ENCODE measurements around the gene PPME1. TPM values are rescaled to one million over a fixed set of nuclear protein-coding genes. Genes with fewer than 3 reads are reported as not detected.

The PPME1 gene
- total RNA-seq, 4 donors from 2014 or later, result 17.1 to 71.0 (median 29.7) TPM

DNA sequence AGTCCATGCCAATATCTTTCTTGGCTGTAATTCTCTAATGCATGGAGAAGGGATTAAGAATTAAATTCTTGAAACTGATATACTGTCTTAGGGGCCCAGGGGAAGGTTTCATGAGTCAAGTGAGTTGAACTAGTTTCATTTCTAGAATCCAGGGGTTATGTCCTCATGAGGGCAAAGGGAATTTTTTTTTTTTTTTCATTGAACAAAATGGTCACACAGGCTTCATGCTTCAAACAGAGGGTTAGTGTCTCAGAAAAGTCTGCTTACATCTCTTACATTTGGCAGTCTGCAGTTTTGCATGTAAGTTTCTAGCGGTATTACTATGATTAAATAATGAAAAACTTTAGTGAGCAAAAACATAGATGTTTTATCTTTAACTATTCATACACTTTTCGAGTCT, 32.9 kb downstream of the PPME1 start:
- Histone ChIP-seq H3K27me3 (no peaks in the 10 kb centered on the region), H3K27ac (no peak overlapping the region), H3K4me1 (no peaks in the 10 kb centered on the region), H3K36me3 (peaks cover 0 to 24% (median 0%) of the 10 kb centered on the region in 3 donors), H3K4me3 (no peak overlapping the region), H3K9me3 (no peaks in the 10 kb centered on the region)
- DNase-seq, result no peak
- TF ChIP-seq, protein P1, sequence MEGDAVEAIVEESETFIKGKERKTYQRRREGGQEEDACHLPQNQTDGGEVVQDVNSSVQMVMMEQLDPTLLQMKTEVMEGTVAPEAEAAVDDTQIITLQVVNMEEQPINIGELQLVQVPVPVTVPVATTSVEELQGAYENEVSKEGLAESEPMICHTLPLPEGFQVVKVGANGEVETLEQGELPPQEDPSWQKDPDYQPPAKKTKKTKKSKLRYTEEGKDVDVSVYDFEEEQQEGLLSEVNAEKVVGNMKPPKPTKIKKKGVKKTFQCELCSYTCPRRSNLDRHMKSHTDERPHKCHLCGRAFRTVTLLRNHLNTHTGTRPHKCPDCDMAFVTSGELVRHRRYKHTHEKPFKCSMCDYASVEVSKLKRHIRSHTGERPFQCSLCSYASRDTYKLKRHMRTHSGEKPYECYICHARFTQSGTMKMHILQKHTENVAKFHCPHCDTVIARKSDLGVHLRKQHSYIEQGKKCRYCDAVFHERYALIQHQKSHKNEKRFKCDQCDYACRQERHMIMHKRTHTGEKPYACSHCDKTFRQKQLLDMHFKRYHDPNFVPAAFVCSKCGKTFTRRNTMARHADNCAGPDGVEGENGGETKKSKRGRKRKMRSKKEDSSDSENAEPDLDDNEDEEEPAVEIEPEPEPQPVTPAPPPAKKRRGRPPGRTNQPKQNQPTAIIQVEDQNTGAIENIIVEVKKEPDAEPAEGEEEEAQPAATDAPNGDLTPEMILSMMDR (IDR thresholded peaks at IDR 0.05), result no peak
- TF ChIP-seq POLR2A (IDR thresholded peaks at IDR 0.05), result no peak

DNA sequence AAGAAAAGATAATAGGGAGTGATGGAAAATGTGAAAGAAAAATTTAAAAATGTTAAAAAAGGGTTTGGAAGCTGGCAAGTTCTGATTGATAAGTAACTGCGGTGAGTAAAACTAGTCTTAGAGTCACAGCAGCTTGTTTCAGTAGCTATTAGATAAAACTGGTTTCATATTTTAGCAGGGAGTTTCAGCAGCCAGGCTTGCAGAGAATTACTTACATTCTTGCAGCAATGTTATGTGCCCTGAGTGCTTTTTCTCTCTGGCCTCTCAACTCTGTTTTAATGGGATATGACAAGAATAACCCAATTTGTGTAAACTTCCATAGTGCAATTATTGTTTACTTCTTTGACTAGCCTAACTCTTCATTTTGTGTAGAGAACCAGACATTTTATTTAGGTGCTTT, 33.6 kb downstream of the PPME1 start:
- no peaks in the 10 kb centered on the region for H3K9me3 ChIP-seq
- no peak for TF ChIP-seq POLR2A (IDR thresholded peaks at IDR 0.05)
- TF ChIP-seq, protein P1 (IDR thresholded peaks at IDR 0.05), result no peak
- no peak overlapping the region for H3K4me3 ChIP-seq
- H3K27ac ChIP-seq, result no peak overlapping the region
- H3K27me3 ChIP-seq, result no peaks in the 10 kb centered on the region
- no peak for DNase-seq
- H3K4me1 ChIP-seq, result no peaks in the 10 kb centered on the region
- peaks cover 0 to 32% (median 0%) of the 10 kb centered on the region in 3 donors for H3K36me3 ChIP-seq

DNA sequence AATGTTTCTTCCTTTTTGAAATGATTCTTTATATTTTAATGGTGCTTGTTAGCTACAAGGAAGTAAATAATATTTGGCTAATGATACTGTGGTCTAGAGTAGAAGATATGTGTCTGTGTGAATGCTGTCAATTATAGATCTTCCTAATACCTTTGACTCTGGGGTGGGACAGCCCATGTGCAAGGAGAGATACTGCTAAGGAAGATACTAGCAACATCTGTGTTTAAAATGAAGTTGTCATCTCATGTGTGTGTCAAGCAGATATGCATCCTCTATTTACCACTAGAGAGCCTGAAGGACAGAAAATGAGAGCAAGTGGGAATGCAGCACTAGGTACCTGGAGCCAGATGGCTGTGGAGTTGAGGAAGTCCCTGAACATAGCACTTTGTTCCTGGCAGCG, 34.1 kb downstream of the PPME1 start:
- no peaks in the 10 kb centered on the region for H3K4me1 ChIP-seq
- DNase-seq, result no peak
- no peak for TF ChIP-seq POLR2A (IDR thresholded peaks at IDR 0.05)
- TF ChIP-seq, protein P1 (IDR thresholded peaks at IDR 0.05), result no peak
- H3K27me3 ChIP-seq, result no peaks in the 10 kb centered on the region
- H3K9me3 ChIP-seq, result no peaks in the 10 kb centered on the region
- H3K4me3 ChIP-seq, result no peak overlapping the region
- H3K36me3 ChIP-seq, result peaks cover 0 to 36% (median 0%) of the 10 kb centered on the region in 3 donors
- H3K27ac ChIP-seq, result no peak overlapping the region

DNA sequence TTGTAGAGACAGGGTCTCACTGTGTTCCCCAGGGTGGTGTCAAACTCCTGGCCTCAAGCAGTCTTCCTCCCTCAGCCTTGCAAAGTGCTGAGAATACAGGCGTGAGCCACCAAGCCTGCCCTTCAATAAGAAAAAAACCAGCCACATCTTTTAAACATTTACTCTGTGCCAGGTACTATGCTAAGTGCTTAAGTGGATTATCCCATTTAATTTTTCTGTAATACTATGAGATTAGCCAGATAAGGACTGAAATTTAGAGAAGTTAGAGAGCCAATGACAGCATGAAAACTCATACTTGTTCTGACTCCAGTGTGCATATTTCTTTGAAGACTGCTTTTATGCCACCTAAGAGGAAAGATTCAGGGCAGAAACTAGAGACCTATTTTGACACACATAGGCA, 35.7 kb downstream of the PPME1 start:
- Histone ChIP-seq H3K4me3 (no peak overlapping the region), H3K27me3 (no peaks in the 10 kb centered on the region), H3K36me3 (peaks cover 0 to 41% (median 0%) of the 10 kb centered on the region in 3 donors), H3K9me3 (no peaks in the 10 kb centered on the region), H3K27ac (no peak overlapping the region), H3K4me1 (no peaks in the 10 kb centered on the region)
- no peak for DNase-seq
- TF ChIP-seq POLR2A (IDR thresholded peaks at IDR 0.05), result no peak
- TF ChIP-seq, protein P1 (IDR thresholded peaks at IDR 0.05), result no peak

DNA sequence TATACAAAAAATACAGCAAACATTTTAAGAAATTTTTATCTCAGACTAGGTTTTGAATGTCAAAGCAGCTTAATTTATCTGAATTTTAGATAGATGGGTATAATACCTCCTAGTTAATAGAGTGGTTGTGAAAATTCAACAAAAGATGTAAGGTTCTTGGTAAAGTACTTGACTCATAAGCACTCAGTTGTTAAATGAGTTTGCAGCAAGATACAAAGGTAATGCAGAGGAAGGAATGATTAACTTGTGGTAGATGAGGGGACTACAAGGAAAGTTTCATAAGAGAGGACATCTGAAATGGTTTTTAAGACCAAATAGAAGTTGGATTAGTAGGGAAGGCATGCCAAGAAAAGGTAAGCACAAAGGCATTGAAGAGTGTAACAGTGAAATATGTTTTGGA, 37.4 kb downstream of the PPME1 start:
- Histone ChIP-seq H3K4me3 (no peak overlapping the region), H3K9me3 (no peaks in the 10 kb centered on the region), H3K4me1 (no peaks in the 10 kb centered on the region), H3K27ac (no peak overlapping the region), H3K36me3 (peaks cover 0 to 41% (median 0%) of the 10 kb centered on the region in 3 donors), H3K27me3 (no peaks in the 10 kb centered on the region)
- TF ChIP-seq, protein P1 (IDR thresholded peaks at IDR 0.05), result no peak
- no peak for TF ChIP-seq POLR2A (IDR thresholded peaks at IDR 0.05)
- DNase-seq, result no peak

DNA sequence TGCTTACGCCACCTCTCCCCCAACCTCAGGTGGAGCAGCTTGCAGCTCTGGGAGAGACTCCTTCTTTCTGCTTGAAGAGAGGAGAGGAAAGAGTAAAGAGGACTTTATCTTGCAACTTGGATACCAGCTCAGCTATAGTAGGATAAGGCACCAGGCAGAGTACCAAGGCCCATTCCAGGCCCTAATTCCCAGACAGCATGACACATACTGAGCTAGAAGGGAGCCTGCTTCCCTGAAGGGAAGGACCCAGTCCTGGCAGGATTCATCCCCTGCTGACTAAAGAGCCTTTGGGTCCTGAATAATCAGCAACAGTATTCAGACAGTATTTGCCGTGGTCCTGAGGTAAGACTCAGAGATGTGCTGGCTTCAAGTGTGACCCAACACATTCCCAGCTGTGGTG, 41.4 kb downstream of the PPME1 start:
- H3K36me3 ChIP-seq, result peaks cover 0 to 23% (median 0%) of the 10 kb centered on the region in 3 donors
- H3K27me3 ChIP-seq, result no peaks in the 10 kb centered on the region
- H3K4me1 ChIP-seq, result no peaks in the 10 kb centered on the region
- H3K4me3 ChIP-seq, result no peak overlapping the region
- DNase-seq, result no peak
- TF ChIP-seq, protein P1 (IDR thresholded peaks at IDR 0.05), result no peak
- no peaks in the 10 kb centered on the region for H3K9me3 ChIP-seq
- no peak overlapping the region for H3K27ac ChIP-seq

Measured in Peyer's patch (tissue), 4 donors.